A673 (cell line): ENCODE data around the gene SSH2.

Experiments
- EZH2 ChIP-seq: fragments of 200-600 bp; sonication (generic); IDR thresholded peaks from 2 replicates; pipeline ENCODE4 v1.6.1; 2017; ENCODE audit warnings: borderline replicate concordance, low read depth, mild to moderate bottlenecking, mixed read lengths, antibody characterized with exemption, low read length; ENCODE audit not compliant: poor library complexity, severe bottlenecking
- TF ChIP-seq, protein P1 (sequence below): fragments of 300-800, 200-600 bp; sonication (generic); conservative IDR thresholded peaks from 2 replicates; pipeline ENCODE4 v1.5.1; 2017; ENCODE audit warnings: low read depth, mild to moderate bottlenecking, antibody characterized with exemption, low read length, moderate library complexity, mixed read lengths

DNA sequence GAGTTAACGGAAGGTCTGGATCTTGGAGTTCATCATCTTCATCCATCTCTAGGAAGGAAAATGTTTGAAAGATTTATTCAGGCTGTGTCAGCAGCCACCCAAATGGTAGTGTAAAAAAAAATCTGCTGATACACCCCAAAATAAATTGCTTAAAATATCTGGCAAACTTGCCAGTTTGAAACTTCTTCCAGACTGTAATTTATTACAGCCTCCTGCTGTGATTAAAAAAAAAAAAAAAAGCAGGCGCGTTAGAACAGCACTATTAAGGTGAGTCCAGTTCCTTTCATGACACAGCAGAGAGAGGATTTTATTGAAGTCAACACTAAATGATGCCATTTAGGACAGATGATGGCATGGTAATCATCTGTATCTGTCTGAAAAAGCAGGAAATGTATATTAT, 166.8 kb downstream of the SSH2 start:
- TF ChIP-seq, protein P1, sequence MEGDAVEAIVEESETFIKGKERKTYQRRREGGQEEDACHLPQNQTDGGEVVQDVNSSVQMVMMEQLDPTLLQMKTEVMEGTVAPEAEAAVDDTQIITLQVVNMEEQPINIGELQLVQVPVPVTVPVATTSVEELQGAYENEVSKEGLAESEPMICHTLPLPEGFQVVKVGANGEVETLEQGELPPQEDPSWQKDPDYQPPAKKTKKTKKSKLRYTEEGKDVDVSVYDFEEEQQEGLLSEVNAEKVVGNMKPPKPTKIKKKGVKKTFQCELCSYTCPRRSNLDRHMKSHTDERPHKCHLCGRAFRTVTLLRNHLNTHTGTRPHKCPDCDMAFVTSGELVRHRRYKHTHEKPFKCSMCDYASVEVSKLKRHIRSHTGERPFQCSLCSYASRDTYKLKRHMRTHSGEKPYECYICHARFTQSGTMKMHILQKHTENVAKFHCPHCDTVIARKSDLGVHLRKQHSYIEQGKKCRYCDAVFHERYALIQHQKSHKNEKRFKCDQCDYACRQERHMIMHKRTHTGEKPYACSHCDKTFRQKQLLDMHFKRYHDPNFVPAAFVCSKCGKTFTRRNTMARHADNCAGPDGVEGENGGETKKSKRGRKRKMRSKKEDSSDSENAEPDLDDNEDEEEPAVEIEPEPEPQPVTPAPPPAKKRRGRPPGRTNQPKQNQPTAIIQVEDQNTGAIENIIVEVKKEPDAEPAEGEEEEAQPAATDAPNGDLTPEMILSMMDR: no peak
- no peak for TF ChIP-seq EZH2
